ENCODE measurements around the gene FGF22.

FGF22 gene

GRCh38 chr19:676339-677105 lies 36.8 kb downstream of the FGF22 start, which contains the start of gene FSTL3:
Gene FSTL3 (plus strand): TSS chr19:676392. CDS start chr19:676424, 32 bp downstream.
- no peak for FAIRE-seq

DNA sequence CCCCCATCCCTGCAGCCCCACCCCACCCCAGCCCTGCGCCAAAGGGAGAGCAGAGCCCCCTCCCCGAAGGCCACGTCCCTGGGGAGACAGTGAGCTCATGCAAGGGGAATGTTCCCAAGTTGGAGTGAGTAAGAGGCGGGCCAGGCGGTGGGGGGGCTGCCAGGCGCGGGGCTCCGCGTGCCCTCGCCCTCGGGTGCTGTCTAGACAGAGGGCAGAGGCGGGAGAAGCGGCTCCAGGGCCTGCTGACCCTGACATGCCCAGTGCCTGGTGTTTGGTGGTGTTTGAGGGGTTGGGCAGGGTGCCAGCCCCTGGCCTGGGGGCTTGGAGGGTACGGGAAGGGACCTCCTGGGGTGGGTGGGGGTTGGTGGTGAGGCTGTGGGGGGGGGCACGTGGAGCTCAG lies 37.5 kb downstream of the FGF22 start:
- FAIRE-seq (no peak), DNase-seq (ENCODE audit: insufficient read length, low spot score) (no peak)

More at GRCh38 chr19:676339-677105, 36.8 kb downstream of the FGF22 start, which contains the start of gene FSTL3:
- no peak for DNase-seq (ENCODE audit: insufficient read length, low spot score)

- DNase-seq (ENCODE audit: insufficient read length, low spot score) (no peak), FAIRE-seq (no peak)
These were observed 38.1 kb downstream of the FGF22 start for GRCh38 chr19:677601-678436.

- DNase-seq (ENCODE audit: insufficient read length, low spot score) (no peak), FAIRE-seq (no peak)
These were observed 39.2 kb downstream of the FGF22 start for GRCh38 chr19:678791-679388.

DNA sequence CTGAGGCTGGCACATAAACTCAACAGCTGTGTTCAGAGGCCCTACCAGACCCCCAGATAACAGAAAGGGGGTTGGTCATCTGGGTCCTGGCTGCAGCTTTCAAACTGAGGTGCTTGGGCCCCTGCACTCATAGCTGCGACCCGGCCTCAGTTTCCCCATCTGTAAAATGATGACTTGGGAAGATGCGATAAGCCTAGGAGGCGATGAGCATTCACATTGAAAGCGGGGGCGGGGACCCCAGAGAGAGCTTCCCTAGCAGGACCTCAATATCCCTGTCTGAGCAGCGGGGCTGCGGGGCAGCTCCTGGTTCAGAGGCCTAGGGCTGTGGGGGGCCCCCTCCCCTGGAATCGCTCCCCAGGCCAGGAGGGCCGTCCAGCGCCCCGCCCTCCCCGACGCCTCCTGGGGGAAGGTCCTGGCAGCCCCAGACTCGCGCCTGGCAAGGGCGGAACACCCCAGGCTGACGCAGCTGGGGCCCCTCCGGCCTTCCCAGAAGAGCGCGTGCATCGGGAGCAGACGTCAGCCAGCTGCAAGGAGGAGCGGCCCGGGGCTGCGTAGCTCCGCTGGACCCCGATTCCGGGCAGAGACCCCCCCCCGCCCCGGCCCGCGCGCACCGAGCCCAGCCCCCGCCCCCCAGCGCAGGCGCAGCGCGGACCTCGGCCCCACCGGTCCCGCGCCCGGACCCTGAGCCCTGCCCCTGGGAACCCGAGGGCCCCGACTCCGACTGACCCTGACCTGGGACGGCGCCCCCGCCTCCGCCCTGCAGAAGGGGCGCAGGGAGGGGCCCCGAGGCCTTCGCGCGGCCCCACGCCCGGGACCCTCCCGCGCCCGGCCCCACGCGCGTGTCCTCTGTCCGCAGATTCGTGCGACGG lies 40.0 kb downstream of the FGF22 start:
- DNase-seq (ENCODE audit: insufficient read length, low spot score) (no peak), FAIRE-seq (no peak)

DNA sequence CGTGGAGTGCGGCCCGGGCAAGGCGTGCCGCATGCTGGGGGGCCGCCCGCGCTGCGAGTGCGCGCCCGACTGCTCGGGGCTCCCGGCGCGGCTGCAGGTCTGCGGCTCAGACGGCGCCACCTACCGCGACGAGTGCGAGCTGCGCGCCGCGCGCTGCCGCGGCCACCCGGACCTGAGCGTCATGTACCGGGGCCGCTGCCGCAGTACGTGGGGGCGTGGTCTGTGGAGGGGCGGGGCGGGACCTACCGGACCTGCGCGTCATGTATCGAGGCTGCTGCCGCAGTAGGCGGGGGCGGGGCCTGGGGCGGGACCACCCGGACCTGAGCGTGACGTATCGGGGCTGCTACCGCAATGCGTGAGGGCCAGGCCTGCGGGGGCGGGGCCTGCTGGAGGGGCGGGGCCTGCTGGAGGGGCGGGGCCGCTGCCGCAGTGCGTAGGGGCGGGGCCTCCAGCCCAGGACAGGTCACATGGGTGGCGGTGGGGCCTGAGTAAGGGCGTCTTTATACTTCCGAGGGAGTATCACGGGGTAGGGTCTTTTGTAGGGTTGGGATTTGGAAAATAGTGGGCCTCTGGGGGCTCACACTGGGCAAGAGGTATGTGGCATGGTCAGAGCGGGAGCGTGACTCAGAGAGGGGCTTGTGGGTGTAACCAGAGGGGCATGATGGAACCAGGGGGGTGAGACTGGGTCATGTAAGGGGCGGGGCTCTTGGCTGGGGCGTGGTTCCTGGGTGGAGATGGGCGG lies 40.8 kb downstream of the FGF22 start:
- FAIRE-seq (peak; percentile 94), DNase-seq (ENCODE audit: insufficient read length, low spot score) (peak; percentile 99)

DNA sequence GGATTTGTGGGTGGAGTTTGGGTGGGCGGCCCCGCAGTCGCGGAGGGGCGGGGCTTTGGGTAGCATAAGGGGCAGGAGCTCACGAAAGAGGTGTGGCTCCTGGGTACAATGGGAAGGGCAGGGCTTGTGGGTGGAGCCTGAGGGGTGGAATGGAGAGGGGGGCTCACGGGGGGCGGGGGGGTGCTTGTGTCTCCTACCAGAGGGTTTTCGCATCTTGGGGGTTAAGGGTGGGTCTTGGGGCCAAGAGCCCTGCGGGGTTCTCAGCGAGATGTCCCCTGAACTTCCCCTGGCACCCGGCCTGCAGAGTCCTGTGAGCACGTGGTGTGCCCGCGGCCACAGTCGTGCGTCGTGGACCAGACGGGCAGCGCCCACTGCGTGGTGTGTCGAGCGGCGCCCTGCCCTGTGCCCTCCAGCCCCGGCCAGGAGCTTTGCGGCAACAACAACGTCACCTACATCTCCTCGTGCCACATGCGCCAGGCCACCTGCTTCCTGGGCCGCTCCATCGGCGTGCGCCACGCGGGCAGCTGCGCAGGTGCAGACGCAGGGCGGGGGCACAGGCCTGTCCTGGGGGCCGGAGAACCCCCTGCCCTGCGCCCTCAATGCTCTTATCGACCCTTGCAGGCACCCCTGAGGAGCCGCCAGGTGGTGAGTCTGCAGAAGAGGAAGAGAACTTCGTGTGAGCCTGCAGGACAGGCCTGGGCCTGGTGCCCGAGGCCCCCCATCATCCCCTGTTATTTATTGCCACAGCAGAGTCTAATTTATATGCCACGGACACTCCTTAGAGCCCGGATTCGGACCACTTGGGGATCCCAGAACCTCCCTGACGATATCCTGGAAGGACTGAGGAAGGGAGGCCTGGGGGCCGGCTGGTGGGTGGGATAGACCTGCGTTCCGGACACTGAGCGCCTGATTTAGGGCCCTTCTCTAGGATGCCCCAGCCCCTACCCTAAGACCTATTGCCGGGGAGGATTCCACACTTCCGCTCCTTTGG lies 41.6 kb downstream of the FGF22 start:
- no peak for DNase-seq (ENCODE audit: insufficient read length, low spot score)
- no peak for FAIRE-seq

GRCh38 chr19:682678-683320 lies 43.1 kb downstream of the FGF22 start:
- DNase-seq (ENCODE audit: insufficient read length, low spot score): no peak
- FAIRE-seq: no peak

- FAIRE-seq: no peak
- DNase-seq (ENCODE audit: insufficient read length, low spot score): no peak
These were observed 45.8 kb downstream of the FGF22 start for GRCh38 chr19:685454-685931.

DNA sequence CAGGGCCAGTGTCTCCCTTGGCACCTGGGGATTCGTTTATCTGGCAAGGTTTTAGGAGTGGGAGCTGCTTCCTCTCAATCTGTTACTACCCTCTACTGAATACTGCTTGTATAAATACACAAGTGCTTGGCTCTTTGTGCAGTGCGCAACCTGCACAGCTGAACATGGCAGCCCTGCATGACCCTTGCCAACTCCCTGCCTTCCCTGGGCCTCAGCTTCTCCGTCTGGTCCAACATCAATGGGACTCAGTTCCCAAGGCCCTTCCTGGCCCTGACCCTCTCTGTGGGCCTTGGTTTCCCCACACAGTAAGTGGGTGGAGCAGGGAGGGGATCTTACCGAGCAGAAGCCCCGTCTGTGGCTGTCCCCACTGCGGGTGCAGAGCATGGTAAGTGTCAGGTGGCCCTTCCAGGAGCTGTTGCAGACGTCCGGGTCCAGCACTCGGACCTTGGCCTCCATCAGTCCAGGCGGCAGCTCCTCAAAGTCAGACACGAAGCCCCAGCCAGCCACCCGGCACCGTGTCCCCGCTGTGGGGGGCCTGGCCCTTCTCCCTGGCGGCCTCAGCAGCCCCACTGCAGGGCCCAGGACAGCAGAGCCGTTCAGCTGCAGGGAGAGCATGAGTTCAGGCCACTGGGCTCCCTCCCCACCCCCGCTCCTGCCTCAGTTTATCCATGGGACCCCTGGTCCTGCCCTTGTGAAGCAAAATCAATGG lies 47.1 kb downstream of the FGF22 start:
- DNase-seq (ENCODE audit: insufficient read length, low spot score) (no peak), FAIRE-seq (no peak)

DNA sequence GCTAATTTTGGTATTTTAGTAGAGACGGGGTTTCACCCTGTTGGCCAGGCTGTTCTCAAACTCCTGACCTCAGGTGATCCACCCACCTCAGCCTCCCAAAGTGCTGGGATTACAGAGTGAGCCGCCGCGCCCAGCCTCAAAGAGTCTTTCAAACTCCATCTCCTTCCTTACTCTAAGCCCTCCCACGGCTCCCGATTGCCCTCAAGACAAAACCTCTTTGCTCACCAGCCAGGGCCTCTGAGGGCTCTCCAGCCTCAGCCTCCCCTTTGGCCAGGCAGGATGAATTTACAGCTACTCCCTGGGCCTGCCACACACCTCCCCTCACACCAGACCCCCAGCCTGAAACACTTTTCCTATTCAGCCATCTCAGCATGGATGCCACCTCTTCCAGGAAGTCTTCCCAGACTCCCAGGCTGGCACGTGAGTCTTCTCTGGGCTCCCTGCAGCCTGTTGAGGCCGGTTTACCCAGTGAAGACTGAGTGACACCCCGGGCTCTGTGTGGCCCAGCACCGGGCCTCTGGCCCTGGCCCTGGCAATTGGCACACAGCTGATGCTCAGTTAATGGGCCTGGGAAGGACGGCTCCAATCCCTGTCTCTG lies 48.0 kb downstream of the FGF22 start:
- FAIRE-seq (no peak), DNase-seq (ENCODE audit: insufficient read length, low spot score) (no peak)

GRCh38 chr19:688214-688613 lies 48.5 kb downstream of the FGF22 start:
- no peak for DNase-seq (ENCODE audit: insufficient read length, low spot score)
- FAIRE-seq: no peak

DNA sequence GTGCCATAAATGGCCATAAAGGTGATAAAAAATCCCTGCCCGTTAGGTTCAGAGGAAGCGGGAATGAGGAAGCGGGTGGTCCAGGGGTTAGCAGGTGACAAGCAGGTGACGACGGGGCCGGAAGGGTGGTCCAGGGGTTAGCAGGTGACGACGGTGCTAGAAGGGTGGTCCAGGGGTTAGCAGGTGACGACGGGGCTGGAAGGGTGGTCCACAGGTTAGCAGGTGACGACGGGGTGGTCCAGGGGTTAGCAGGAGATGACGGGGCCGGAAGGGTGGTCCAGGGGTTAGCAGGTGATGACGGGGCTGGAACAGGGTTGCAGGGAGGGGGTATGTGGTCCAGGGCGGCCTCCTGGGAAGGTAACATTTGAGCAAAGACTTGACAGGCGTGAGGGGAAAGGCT lies 49.3 kb downstream of the FGF22 start:
- no peak for DNase-seq (ENCODE audit: insufficient read length, low spot score)
- no peak for FAIRE-seq

DNA sequence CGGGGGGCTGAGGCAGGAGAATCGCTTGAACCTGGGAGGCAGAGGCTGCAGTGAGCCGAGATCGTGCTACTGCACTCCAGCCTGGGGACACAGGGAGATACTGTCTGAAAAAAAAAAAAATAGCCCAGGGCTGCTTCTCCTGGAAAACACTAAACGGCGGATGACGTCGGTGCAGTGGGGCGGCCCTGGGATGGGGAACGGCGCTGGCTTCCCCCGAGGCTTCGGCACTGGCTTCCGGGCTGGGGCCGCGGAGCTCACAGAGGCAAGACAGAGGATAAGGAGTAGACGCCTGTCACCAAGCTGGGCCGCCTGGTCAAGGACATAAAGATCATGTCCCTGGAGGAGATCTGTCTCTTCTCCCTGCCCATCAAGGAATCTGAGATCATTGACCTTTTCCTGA lies 50.5 kb downstream of the FGF22 start:
- FAIRE-seq (no peak), DNase-seq (ENCODE audit: insufficient read length, low spot score) (no peak)

Measured in GM19239 (cell line).